Measurements from ENCODE around the gene SUCLG2.

Gene SUCLG2

DNA sequence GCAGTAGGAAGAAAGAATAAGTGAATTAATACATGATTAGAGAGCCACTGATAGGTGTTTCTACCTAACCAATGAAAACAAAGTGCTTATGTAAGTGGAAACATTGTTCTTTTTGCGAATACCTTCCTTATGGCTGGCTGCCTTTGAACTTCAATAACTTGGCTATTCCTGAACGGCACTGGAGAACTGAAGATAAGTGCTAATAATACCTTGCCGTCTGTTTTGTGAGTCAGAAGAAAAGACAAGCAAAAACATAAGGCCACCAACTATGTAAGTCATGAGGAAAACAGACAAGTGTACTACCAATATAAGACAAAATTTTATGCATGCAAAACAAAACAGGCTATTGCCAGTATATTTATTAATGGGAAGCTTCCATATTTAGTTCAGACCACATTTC lies 160.6 kb downstream of the SUCLG2 start:
- Histone ChIP-seq H3K27me3 (ENCODE audit: control insufficient read depth, insufficient read depth, low read length) (no peaks in the 10 kb centered on the region), H3K36me3 (ENCODE audit: control insufficient read depth, low read depth, low read length) (no peaks in the 10 kb centered on the region), H3K4me3 (ENCODE audit: low read length) (no peak overlapping the region), H3K9me3 (ENCODE audit: control insufficient read depth, low read depth, low read length) (no peaks in the 10 kb centered on the region), H3K4me1 (ENCODE audit: control insufficient read depth, low read depth, low read length) (no peaks in the 10 kb centered on the region), H3K27ac (ENCODE audit: low read length) (no peak overlapping the region), H3K9ac (ENCODE audit: low read length) (no peak overlapping the region)

GRCh38 chr3:67490658-67491057 lies 163.8 kb downstream of the SUCLG2 start:
- no peaks in the 10 kb centered on the region for H3K36me3 ChIP-seq (ENCODE audit: control insufficient read depth, low read depth, low read length)
- no peak overlapping the region for H3K4me3 ChIP-seq (ENCODE audit: low read length)
- no peaks in the 10 kb centered on the region for H3K4me1 ChIP-seq (ENCODE audit: control insufficient read depth, low read depth, low read length)
- no peaks in the 10 kb centered on the region for H3K27me3 ChIP-seq (ENCODE audit: control insufficient read depth, insufficient read depth, low read length)
- H3K27ac ChIP-seq (ENCODE audit: low read length), result no peak overlapping the region
- H3K9me3 ChIP-seq (ENCODE audit: control insufficient read depth, low read depth, low read length), result no peaks in the 10 kb centered on the region
- H3K9ac ChIP-seq (ENCODE audit: low read length), result no peak overlapping the region

DNA sequence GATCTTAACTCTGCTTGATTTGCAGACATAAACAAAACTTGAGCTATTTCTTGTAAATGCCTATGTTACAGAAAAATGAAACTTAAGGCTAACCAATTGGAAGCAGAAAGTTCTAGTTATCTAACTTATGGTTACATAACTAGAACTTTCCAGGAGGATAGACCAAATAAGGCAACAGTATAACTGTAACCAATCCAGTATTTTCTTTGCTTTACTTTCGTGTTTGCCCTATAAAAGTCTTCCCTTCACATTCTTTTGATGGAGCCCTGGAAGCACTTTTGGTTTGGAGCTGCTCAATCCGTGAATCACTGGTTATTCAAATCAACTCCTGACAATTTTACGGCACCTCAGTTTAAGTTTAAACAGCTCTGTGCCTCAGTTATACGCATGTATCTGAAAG lies 164.6 kb downstream of the SUCLG2 start:
- no peak overlapping the region for H3K4me3 ChIP-seq (ENCODE audit: low read length)
- H3K4me1 ChIP-seq (ENCODE audit: control insufficient read depth, low read depth, low read length), result no peaks in the 10 kb centered on the region
- no peaks in the 10 kb centered on the region for H3K36me3 ChIP-seq (ENCODE audit: control insufficient read depth, low read depth, low read length)
- no peaks in the 10 kb centered on the region for H3K9me3 ChIP-seq (ENCODE audit: control insufficient read depth, low read depth, low read length)
- no peak overlapping the region for H3K27ac ChIP-seq (ENCODE audit: low read length)
- H3K9ac ChIP-seq (ENCODE audit: low read length), result no peak overlapping the region
- H3K27me3 ChIP-seq (ENCODE audit: control insufficient read depth, insufficient read depth, low read length), result no peaks in the 10 kb centered on the region

- H3K4me3 ChIP-seq (ENCODE audit: low read length), result no peak overlapping the region
- H3K4me1 ChIP-seq (ENCODE audit: control insufficient read depth, low read depth, low read length), result no peaks in the 10 kb centered on the region
- H3K9me3 ChIP-seq (ENCODE audit: control insufficient read depth, low read depth, low read length), result no peaks in the 10 kb centered on the region
- H3K27me3 ChIP-seq (ENCODE audit: control insufficient read depth, insufficient read depth, low read length), result no peaks in the 10 kb centered on the region
- H3K9ac ChIP-seq (ENCODE audit: low read length), result no peak overlapping the region
- H3K36me3 ChIP-seq (ENCODE audit: control insufficient read depth, low read depth, low read length), result no peaks in the 10 kb centered on the region
- H3K27ac ChIP-seq (ENCODE audit: low read length), result no peak overlapping the region
These were observed 166.8 kb downstream of the SUCLG2 start for GRCh38 chr3:67487564-67488114.

DNA sequence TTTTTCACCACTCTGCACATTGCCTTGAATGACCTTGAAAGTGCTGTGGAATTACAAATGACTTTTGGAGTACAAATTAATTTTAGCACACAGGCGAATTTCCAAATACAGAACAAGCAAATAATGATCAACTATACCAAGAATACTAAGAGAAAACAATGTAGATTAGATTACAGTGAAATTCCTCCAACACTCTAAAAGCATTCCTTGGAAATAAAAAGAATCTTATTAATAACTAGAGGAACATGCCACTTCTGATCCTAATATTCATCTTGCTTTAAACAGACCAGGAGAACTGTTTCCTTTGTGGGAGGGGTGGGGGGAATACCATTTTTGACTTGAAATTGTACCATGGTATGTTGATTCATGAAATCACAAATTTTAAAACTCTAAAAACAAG lies 167.5 kb downstream of the SUCLG2 start:
- Histone ChIP-seq H3K27ac (ENCODE audit: low read length) (no peak overlapping the region), H3K4me3 (ENCODE audit: low read length) (no peak overlapping the region), H3K9ac (ENCODE audit: low read length) (no peak overlapping the region), H3K27me3 (ENCODE audit: control insufficient read depth, insufficient read depth, low read length) (no peaks in the 10 kb centered on the region), H3K4me1 (ENCODE audit: control insufficient read depth, low read depth, low read length) (no peaks in the 10 kb centered on the region), H3K9me3 (ENCODE audit: control insufficient read depth, low read depth, low read length) (no peaks in the 10 kb centered on the region), H3K36me3 (ENCODE audit: control insufficient read depth, low read depth, low read length) (no peaks in the 10 kb centered on the region)

DNA sequence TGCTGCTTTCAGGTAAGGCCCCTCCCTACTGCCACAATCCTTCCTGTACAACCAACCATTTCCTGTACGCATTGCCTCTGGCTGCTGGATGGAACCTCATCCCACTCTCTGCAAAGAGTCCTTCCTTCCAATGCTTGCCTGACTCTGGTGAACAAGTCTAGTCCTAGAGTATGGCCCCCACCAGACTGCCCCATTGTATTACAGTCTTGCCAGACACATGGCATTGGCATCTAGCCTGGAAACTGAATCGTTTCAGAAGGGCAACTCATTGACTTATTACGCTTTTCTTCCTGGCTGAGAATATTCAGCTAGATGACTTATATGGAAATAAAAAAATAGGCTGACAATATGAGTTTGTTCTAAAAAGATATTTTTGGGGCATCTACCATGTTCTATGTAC lies 170.3 kb downstream of the SUCLG2 start:
- Histone ChIP-seq H3K9ac (ENCODE audit: low read length) (no peak overlapping the region), H3K4me1 (ENCODE audit: control insufficient read depth, low read depth, low read length) (no peaks in the 10 kb centered on the region), H3K9me3 (ENCODE audit: control insufficient read depth, low read depth, low read length) (no peaks in the 10 kb centered on the region), H3K36me3 (ENCODE audit: control insufficient read depth, low read depth, low read length) (no peaks in the 10 kb centered on the region), H3K4me3 (ENCODE audit: low read length) (no peak overlapping the region), H3K27me3 (ENCODE audit: control insufficient read depth, insufficient read depth, low read length) (no peaks in the 10 kb centered on the region), H3K27ac (ENCODE audit: low read length) (no peak overlapping the region)

DNA sequence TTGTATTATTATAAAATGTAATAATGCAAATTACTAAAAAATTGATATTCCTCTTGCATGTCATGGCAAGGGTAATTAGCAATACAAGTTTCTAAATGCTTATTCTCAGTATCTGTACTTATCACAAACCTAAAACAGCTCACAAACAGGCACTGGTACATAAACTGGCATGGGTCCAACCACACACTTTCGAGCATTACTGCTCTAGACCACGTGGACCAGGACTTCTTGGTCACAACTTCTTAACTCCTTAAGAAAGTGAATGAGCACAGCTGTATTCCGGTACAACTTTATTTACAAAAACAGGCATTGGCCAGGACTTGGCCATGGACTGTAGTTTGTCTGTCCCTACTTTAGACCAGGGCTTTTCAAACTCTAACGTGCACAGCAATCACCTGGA lies 173.3 kb downstream of the SUCLG2 start:
- no peaks in the 10 kb centered on the region for H3K4me1 ChIP-seq (ENCODE audit: control insufficient read depth, low read depth, low read length)
- H3K27ac ChIP-seq (ENCODE audit: low read length), result no peak overlapping the region
- H3K4me3 ChIP-seq (ENCODE audit: low read length), result no peak overlapping the region
- no peaks in the 10 kb centered on the region for H3K27me3 ChIP-seq (ENCODE audit: control insufficient read depth, insufficient read depth, low read length)
- no peaks in the 10 kb centered on the region for H3K9me3 ChIP-seq (ENCODE audit: control insufficient read depth, low read depth, low read length)
- H3K9ac ChIP-seq (ENCODE audit: low read length), result no peak overlapping the region
- H3K36me3 ChIP-seq (ENCODE audit: control insufficient read depth, low read depth, low read length), result no peaks in the 10 kb centered on the region

DNA sequence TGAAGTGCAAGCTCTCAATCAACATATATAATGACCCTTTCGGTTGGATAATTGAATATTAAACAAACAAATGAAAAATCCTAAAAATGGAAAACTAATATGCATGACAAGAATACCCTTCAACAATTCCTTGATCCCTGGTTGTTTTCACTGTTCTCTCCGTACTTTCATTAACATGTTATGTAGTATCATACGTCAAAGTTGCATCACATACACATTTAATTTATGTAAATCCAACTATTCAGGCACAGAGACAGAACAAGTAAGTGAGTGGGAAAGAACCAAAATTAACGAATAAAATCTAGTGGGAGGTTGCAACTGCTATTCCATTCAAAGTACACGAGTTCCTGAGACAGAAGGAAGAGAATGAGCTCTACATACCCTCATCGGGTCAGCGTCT lies 176.0 kb downstream of the SUCLG2 start:
- Histone ChIP-seq H3K9me3 (ENCODE audit: control insufficient read depth, low read depth, low read length) (no peaks in the 10 kb centered on the region), H3K36me3 (ENCODE audit: control insufficient read depth, low read depth, low read length) (no peaks in the 10 kb centered on the region), H3K9ac (ENCODE audit: low read length) (no peak overlapping the region), H3K27me3 (ENCODE audit: control insufficient read depth, insufficient read depth, low read length) (no peaks in the 10 kb centered on the region), H3K4me1 (ENCODE audit: control insufficient read depth, low read depth, low read length) (no peaks in the 10 kb centered on the region), H3K4me3 (ENCODE audit: low read length) (no peak overlapping the region), H3K27ac (ENCODE audit: low read length) (no peak overlapping the region)

DNA sequence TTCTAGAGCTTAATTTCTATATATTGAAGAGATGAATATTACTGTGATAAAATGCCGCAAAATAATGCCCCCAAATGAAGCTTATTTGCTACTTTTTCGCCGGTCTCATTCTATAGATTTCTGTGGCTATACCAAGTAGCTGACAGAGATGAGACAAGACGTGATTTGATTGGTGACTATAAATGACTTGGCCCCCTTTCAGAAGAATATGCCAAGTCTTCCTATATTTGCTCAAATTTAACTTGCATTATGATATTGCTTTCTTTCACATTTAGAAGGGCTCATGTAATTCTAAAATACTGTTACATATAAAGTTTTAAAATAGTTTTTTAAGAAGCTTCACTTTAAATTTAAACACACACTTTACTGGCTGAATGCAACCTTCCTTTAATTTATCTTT lies 180.1 kb downstream of the SUCLG2 start:
- Histone ChIP-seq H3K27me3 (ENCODE audit: control insufficient read depth, insufficient read depth, low read length) (no peaks in the 10 kb centered on the region), H3K36me3 (ENCODE audit: control insufficient read depth, low read depth, low read length) (no peaks in the 10 kb centered on the region), H3K27ac (ENCODE audit: low read length) (no peak overlapping the region), H3K4me3 (ENCODE audit: low read length) (no peak overlapping the region), H3K4me1 (ENCODE audit: control insufficient read depth, low read depth, low read length) (no peaks in the 10 kb centered on the region), H3K9ac (ENCODE audit: low read length) (no peak overlapping the region), H3K9me3 (ENCODE audit: control insufficient read depth, low read depth, low read length) (no peaks in the 10 kb centered on the region)

- Histone ChIP-seq H3K9me3 (ENCODE audit: control insufficient read depth, low read depth, low read length) (no peaks in the 10 kb centered on the region), H3K27me3 (ENCODE audit: control insufficient read depth, insufficient read depth, low read length) (no peaks in the 10 kb centered on the region), H3K4me1 (ENCODE audit: control insufficient read depth, low read depth, low read length) (no peaks in the 10 kb centered on the region), H3K9ac (ENCODE audit: low read length) (no peak overlapping the region), H3K36me3 (ENCODE audit: control insufficient read depth, low read depth, low read length) (no peaks in the 10 kb centered on the region), H3K4me3 (ENCODE audit: low read length) (no peak overlapping the region), H3K27ac (ENCODE audit: low read length) (no peak overlapping the region)
These were observed 181.7 kb downstream of the SUCLG2 start for GRCh38 chr3:67472674-67473201.

- Histone ChIP-seq H3K4me3 (ENCODE audit: low read length) (no peak overlapping the region), H3K4me1 (ENCODE audit: control insufficient read depth, low read depth, low read length) (no peaks in the 10 kb centered on the region), H3K36me3 (ENCODE audit: control insufficient read depth, low read depth, low read length) (no peaks in the 10 kb centered on the region), H3K9me3 (ENCODE audit: control insufficient read depth, low read depth, low read length) (no peaks in the 10 kb centered on the region), H3K27ac (ENCODE audit: low read length) (no peak overlapping the region), H3K27me3 (ENCODE audit: control insufficient read depth, insufficient read depth, low read length) (no peaks in the 10 kb centered on the region), H3K9ac (ENCODE audit: low read length) (no peak overlapping the region)
These were observed 184.2 kb downstream of the SUCLG2 start for GRCh38 chr3:67470207-67470606.

DNA sequence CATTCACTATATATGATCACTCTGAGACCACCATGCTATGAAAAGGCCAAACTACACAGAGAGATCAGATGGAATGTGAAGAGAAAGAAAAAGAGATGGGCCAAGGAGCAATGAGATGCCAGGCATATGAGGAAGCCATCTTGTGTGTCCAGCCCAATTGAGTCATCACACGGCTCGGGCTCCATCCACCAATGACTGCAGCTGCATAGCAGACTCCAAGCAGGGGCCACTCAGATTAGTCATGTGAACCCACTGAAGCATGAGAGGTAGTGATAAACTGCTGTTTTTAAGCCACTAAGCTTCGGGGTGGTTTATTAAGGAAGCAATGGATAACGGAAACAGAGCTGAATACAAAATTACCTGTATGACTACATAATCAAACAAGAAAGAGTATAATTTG lies 185.9 kb downstream of the SUCLG2 start:
- H3K9me3 ChIP-seq (ENCODE audit: control insufficient read depth, low read depth, low read length), result no peaks in the 10 kb centered on the region
- no peak overlapping the region for H3K9ac ChIP-seq (ENCODE audit: low read length)
- no peak overlapping the region for H3K4me3 ChIP-seq (ENCODE audit: low read length)
- no peaks in the 10 kb centered on the region for H3K36me3 ChIP-seq (ENCODE audit: control insufficient read depth, low read depth, low read length)
- H3K4me1 ChIP-seq (ENCODE audit: control insufficient read depth, low read depth, low read length), result no peaks in the 10 kb centered on the region
- no peaks in the 10 kb centered on the region for H3K27me3 ChIP-seq (ENCODE audit: control insufficient read depth, insufficient read depth, low read length)
- no peak overlapping the region for H3K27ac ChIP-seq (ENCODE audit: low read length)
